Stomach smooth muscle (tissue), 2 donors: ENCODE measurements around the gene MIA.
"Not testable (repeated sequence)": the region's sequence is repeated elsewhere in the genome, so short reads cannot be mapped to it uniquely, and the experiment has no call there.

Source experiments
- H3K27ac ChIP-seq: one replicate; pipeline ENCODE4 v1.7.0; 2013; ENCODE audit warnings: mild to moderate bottlenecking, low read length, inconsistent platforms
- H3K27me3 ChIP-seq, 2 donors: one replicate each; pipeline ENCODE4 v1.7.0; 2013; ENCODE audit warnings: low read length in 2 of 2; ENCODE audit not compliant: insufficient read depth in 2 of 2, control insufficient read depth in 1 of 2
- H3K36me3 ChIP-seq, 2 donors: one replicate each; pipeline ENCODE4 v1.7.0; 2013; ENCODE audit warnings: low read length in 2 of 2; ENCODE audit not compliant: control insufficient read depth in 2 of 2, insufficient read depth in 2 of 2
- H3K4me1 ChIP-seq: one replicate; pipeline ENCODE4 v1.7.0; 2013; ENCODE audit warnings: low read length; ENCODE audit not compliant: control insufficient read depth, insufficient read depth
- H3K4me3 ChIP-seq, 2 donors: one replicate each; pipeline ENCODE4 v1.7.0; 2013; ENCODE audit warnings: low read length in 2 of 2
- H3K9ac ChIP-seq, 2 donors: one replicate each; pipeline ENCODE4 v1.7.0; 2013; ENCODE audit warnings: low read length in 2 of 2, mild to moderate bottlenecking in 1 of 2
- H3K9me3 ChIP-seq, 2 donors: one replicate each; pipeline ENCODE4 v1.7.0; 2013; ENCODE audit warnings: low read length in 2 of 2; ENCODE audit not compliant: control insufficient read depth in 2 of 2
- donor health status: healthy.
- donor health status: Pancreatic carcinoma.

MIA gene

GRCh38 chr19:40811478-40812341 lies 36.4 kb downstream of the MIA start:
- H3K4me3 ChIP-seq, result peak overlapping the region; percentile 15 to 70
- peak overlapping the region; percentile 53 for H3K27ac ChIP-seq
- H3K9ac ChIP-seq, result peak overlapping the region in 1 of 2 donors; percentile 51
- H3K9me3 ChIP-seq, result no peaks in the 10 kb centered on the region
- H3K4me1 ChIP-seq, result peaks cover 37% of the 10 kb centered on the region
- peaks cover 9 to 17% of the 10 kb centered on the region in 2 donors for H3K36me3 ChIP-seq
- H3K27me3 ChIP-seq, result no peaks in the 10 kb centered on the region

- H3K9ac ChIP-seq, H3K27ac ChIP-seq: not testable (repeated sequence)
- H3K4me1 ChIP-seq, result peaks cover 29% of the 10 kb centered on the region
These were observed 37.2 kb downstream of the MIA start for GRCh38 chr19:40812571-40812970.

GRCh38 chr19:40813182-40813581 lies 37.9 kb downstream of the MIA start:
- H3K4me1 ChIP-seq, result peaks cover 29% of the 10 kb centered on the region
- no peak overlapping the region for H3K27ac ChIP-seq
- H3K4me3 ChIP-seq, result no peak overlapping the region
- no peak overlapping the region for H3K9ac ChIP-seq
- no peaks in the 10 kb centered on the region for H3K27me3 ChIP-seq
- H3K36me3 ChIP-seq, result peaks cover 4 to 9% of the 10 kb centered on the region in 2 donors
- no peaks in the 10 kb centered on the region for H3K9me3 ChIP-seq

More at GRCh38 chr19:40812571-40812970, 37.2 kb downstream of the MIA start:
- peaks cover 8 to 13% of the 10 kb centered on the region in 2 donors for H3K36me3 ChIP-seq
- H3K4me3 ChIP-seq, H3K27me3 ChIP-seq, H3K9me3 ChIP-seq: not testable (repeated sequence)

- Histone ChIP-seq H3K9me3 (no peaks in the 10 kb centered on the region), H3K4me3 (no peak overlapping the region), H3K4me1 (peaks cover 37% of the 10 kb centered on the region), H3K27me3 (no peaks in the 10 kb centered on the region), H3K9ac (no peak overlapping the region), H3K36me3 (no peaks in the 10 kb centered on the region), H3K27ac (no peak overlapping the region)
These were observed 39.9 kb downstream of the MIA start for GRCh38 chr19:40815223-40815622.

GRCh38 chr19:40818480-40819399 lies 43.4 kb downstream of the MIA start:
- H3K36me3 ChIP-seq, H3K9ac ChIP-seq, H3K27ac ChIP-seq, H3K9me3 ChIP-seq, H3K27me3 ChIP-seq: not testable (repeated sequence)
- Histone ChIP-seq H3K4me1 (peaks cover 23% of the 10 kb centered on the region), H3K4me3 (peak overlapping the region; percentile 57 to 69)

GRCh38 chr19:40819479-40820234 lies 44.3 kb downstream of the MIA start:
- H3K4me3 ChIP-seq, H3K9me3 ChIP-seq, H3K27me3 ChIP-seq, H3K27ac ChIP-seq, H3K36me3 ChIP-seq, H3K9ac ChIP-seq: not testable (repeated sequence)
- peaks cover 27% of the 10 kb centered on the region for H3K4me1 ChIP-seq

- H3K4me1 ChIP-seq, result peaks cover 27% of the 10 kb centered on the region
- H3K4me3 ChIP-seq, result no peak overlapping the region
- no peak overlapping the region for H3K9ac ChIP-seq
- H3K9me3 ChIP-seq, result no peaks in the 10 kb centered on the region
- H3K27ac ChIP-seq, result peak overlapping the region; percentile 41
- H3K27me3 ChIP-seq, result no peaks in the 10 kb centered on the region
- H3K36me3 ChIP-seq, result peaks cover 2 to 6% of the 10 kb centered on the region in 2 donors
These were observed 46.8 kb downstream of the MIA start for GRCh38 chr19:40822161-40822560.

- not testable (repeated sequence) for H3K36me3 ChIP-seq, H3K27me3 ChIP-seq, H3K4me3 ChIP-seq, H3K9me3 ChIP-seq
- H3K4me1 ChIP-seq, result peaks cover 27% of the 10 kb centered on the region
- H3K9ac ChIP-seq, result peak overlapping the region in 1 of 2 donors; percentile 42
- peak overlapping the region; percentile 41 for H3K27ac ChIP-seq
These were observed 47.6 kb downstream of the MIA start for GRCh38 chr19:40822704-40823553.

GRCh38 chr19:40824916-40825315 lies 49.6 kb downstream of the MIA start:
- H3K27me3 ChIP-seq, H3K9me3 ChIP-seq, H3K4me3 ChIP-seq, H3K27ac ChIP-seq, H3K9ac ChIP-seq, H3K36me3 ChIP-seq: not testable (repeated sequence)
- H3K4me1 ChIP-seq, result peaks cover 11% of the 10 kb centered on the region
